ENCODE measurements around the gene MKRN3. TPM values are rescaled to one million over a fixed set of nuclear protein-coding genes. Genes with fewer than 3 reads are reported as not detected.

Gene MKRN3
- total and polyA plus RNA-seq, 2 donors (not counting 3 experiments of a cell fraction or from before 2014, with no cell fraction given), result 0.18 to 0.40 TPM

DNA sequence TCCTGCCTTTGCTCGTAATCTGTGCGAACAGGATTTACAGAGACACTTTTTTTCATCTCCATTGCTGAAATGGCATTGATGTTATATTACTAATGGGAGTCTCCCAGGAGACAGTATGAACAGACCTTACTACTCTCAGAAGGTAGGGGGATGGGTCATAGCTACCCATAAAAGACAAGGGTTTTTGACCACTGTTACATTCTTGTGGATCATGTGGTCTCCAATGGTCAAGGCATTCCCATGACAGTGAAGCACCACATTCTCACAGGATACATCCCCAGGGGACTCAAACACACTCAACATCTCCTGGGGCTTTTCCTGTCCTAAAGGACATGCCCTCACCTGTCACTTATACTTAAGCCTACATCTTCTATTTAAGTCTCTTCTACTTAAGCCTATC, 40.8 kb downstream of the MKRN3 start:
- intact Hi-C loops (cut with micrococcal nuclease), result no loop called here
- Histone ChIP-seq H3K79me2 (ENCODE audit: control insufficient read depth, insufficient read depth, low read length) (no peaks in the 10 kb centered on the region), H2AFZ (ENCODE audit: low read depth, low read length) (no peak overlapping the region), H3K36me3 (ENCODE audit: control insufficient read depth in 2 of 2, extremely low read depth in 1 of 2, insufficient read depth in 2 of 2, low read length in 2 of 2) (no peaks in the 10 kb centered on the region), H3K4me1 (ENCODE audit: control insufficient read depth, extremely low read depth, insufficient read depth, low read length) (no peaks in the 10 kb centered on the region), H3K9me3 (replicated peaks; ENCODE audit: control insufficient read depth, insufficient read depth, low read length) (no peaks in the 10 kb centered on the region), H3K27ac (ENCODE audit: insufficient read depth, low read depth, low read length) (no peak overlapping the region), H3K27me3 (ENCODE audit: control insufficient read depth in 2 of 2, insufficient read depth in 2 of 2, low read length in 2 of 2) (no peaks in the 10 kb centered on the region), H4K20me1 (replicated peaks; ENCODE audit: control insufficient read depth, extremely low read depth, insufficient read depth, low read length) (no peaks in the 10 kb centered on the region), H3K9ac (replicated peaks; ENCODE audit: extremely low read depth, insufficient read depth, low read length) (no peak overlapping the region), H3K9me1 (replicated peaks; ENCODE audit: control insufficient read depth, extremely low read depth, insufficient read depth, low read length) (no peaks in the 10 kb centered on the region), H3K4me3 (replicated peaks in 1 of 3; ENCODE audit: insufficient read depth in 1 of 3, low read depth in 1 of 3, low read length in 3 of 3) (no peak overlapping the region), H3K4me2 (ENCODE audit: insufficient read depth, low read length) (no peak overlapping the region)
- ChIA-PET POLR2A (no interaction called here), CTCF (no interaction called here)
- TF ChIP-seq POLR2AphosphoS5 (IDR thresholded peaks at IDR 0.05; ENCODE audit: insufficient read depth, low read depth, low read length) (no peak), MYC (IDR thresholded peaks at IDR 0.05; ENCODE audit: low read depth, low read length) (no peak), MAX (IDR thresholded peaks at IDR 0.05; ENCODE audit: insufficient read depth, insufficient read length) (no peak), EZH2 (IDR thresholded peaks at IDR 0.05; ENCODE audit: borderline replicate concordance, low read depth, low read length, severe bottlenecking) (no peak), CTCF (IDR thresholded peaks at IDR 0.05; ENCODE audit: extremely low read depth in 1 of 2, insufficient read depth in 1 of 2, low read depth in 1 of 2, low read length in 2 of 2) (no peak), JUN (IDR thresholded peaks at IDR 0.05; ENCODE audit: borderline replicate concordance, insufficient read depth, insufficient read length, low read depth) (no peak), POLR2A (IDR thresholded peaks at IDR 0.05; ENCODE audit: low read depth, low read length) (no peak), FOS (IDR thresholded peaks at IDR 0.05; ENCODE audit: borderline replicate concordance, insufficient read depth, low read length) (no peak), GATA2 (IDR thresholded peaks at IDR 0.05; ENCODE audit: insufficient read depth, insufficient read length, low read depth, low read length) (no peak)
- FAIRE-seq, result no peak
- BruUV-seq (replicated peaks), result no TSS peak
- no peak for DNase-seq (ENCODE audit: low read depth, low spot score)
- dilution Hi-C loops (cut with MboI; ENCODE audit: extremely low pct_ligation_motif_present, low sequenced_read_pairs), result no loop called here

All from endothelial cell of umbilical vein (primary cell).